Central memory CD8-positive, alpha-beta T cell (primary cell): Measurements from ENCODE around the gene KRTAP12-2.
A peak's percentile ranks its signal among the peaks of the same experiment; 100 is the strongest.
"Not testable (repeated sequence)": the region's sequence is repeated elsewhere in the genome, so short reads cannot be mapped to it uniquely, and the experiment has no call there.

Experiments used
- ATAC-seq: fragments of 150-1000 bp; cut with Tn5 transposase; replicated peaks from 2 replicates; pipeline ENCODE4 v1.10.0; 2022; ENCODE audit warnings: mild to moderate bottlenecking, moderate FRiP score, moderate number of reproducible peaks; ENCODE audit not compliant: poor library complexity, severe bottlenecking; ENCODE audit errors: extremely low read depth
- DNase-seq, 2 donors: peaks; one replicate each; pipeline ENCODE4 v3.0.0; 2021; ENCODE audit warnings: low spot score in 2 of 2
- H3K27ac Mint-ChIP-seq: one replicate; pipeline ENCODE4 v1.8.0; 2022; ENCODE audit warnings: low read depth, mild to moderate bottlenecking, moderate library complexity, mixed read lengths
- H3K27me3 Mint-ChIP-seq: one replicate; pipeline ENCODE4 v1.8.0; 2022; ENCODE audit warnings: mixed read lengths
- H3K36me3 Mint-ChIP-seq: one replicate; pipeline ENCODE4 v1.8.0; 2022; ENCODE audit warnings: mild to moderate bottlenecking, moderate library complexity, mixed read lengths; ENCODE audit not compliant: insufficient read depth
- H3K4me1 Mint-ChIP-seq: one replicate; pipeline ENCODE4 v1.8.0; 2022; ENCODE audit warnings: mixed read lengths
- H3K4me3 Mint-ChIP-seq: one replicate; pipeline ENCODE4 v1.8.0; 2022; ENCODE audit warnings: mild to moderate bottlenecking, moderate library complexity, mixed read lengths
- H3K9me3 Mint-ChIP-seq: one replicate; pipeline ENCODE4 v1.8.0; 2022; ENCODE audit warnings: mixed read lengths

KRTAP12-2 gene

DNA sequence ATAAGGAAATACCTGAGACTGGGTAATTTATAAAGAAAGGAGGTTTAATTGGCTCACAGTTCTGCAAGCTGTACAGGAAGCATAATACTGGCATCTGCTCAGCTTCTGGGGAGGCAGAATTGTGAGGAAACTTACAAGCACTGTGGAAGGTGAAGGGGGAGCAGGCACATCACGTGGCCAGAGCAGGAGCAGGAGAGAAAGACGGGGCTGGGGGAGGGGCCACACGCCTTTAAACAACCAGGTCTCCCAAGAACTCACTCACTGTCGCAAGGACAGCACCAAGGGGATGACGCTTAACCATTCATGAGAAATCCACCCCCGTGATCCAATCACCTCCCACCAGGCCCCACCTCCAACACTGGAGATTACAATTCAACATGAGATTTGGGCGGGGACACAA, 5.2 kb downstream of the KRTAP12-2 start:
- Mint-ChIP-seq H3K4me1 (peaks cover 36% of the 10 kb centered on the region), H3K9me3 (peaks cover 14% of the 10 kb centered on the region), H3K36me3 (peaks cover 12% of the 10 kb centered on the region)
- H3K27ac Mint-ChIP-seq, H3K27me3 Mint-ChIP-seq, H3K4me3 Mint-ChIP-seq, DNase-seq, ATAC-seq: not testable (repeated sequence)

- Mint-ChIP-seq H3K27me3 (no peaks in the 10 kb centered on the region), H3K36me3 (peaks cover 18% of the 10 kb centered on the region), H3K27ac (peak overlapping the region; percentile 96), H3K9me3 (peaks cover 19% of the 10 kb centered on the region), H3K4me1 (peaks cover 53% of the 10 kb centered on the region), H3K4me3 (peak overlapping the region; percentile 73)
- ATAC-seq (no peak), DNase-seq (peak in 1 of 2 donors; percentile 22)
These were observed 7.7 kb downstream of the KRTAP12-2 start for GRCh38 chr21:44658913-44659595.

- Mint-ChIP-seq H3K4me1 (peaks cover 58% of the 10 kb centered on the region), H3K4me3 (peak overlapping the region; percentile 73), H3K27ac (peak overlapping the region; percentile 96), H3K9me3 (peaks cover 19% of the 10 kb centered on the region), H3K27me3 (no peaks in the 10 kb centered on the region), H3K36me3 (peaks cover 18% of the 10 kb centered on the region)
- no peak for DNase-seq
- no peak for ATAC-seq
These were observed 8.2 kb downstream of the KRTAP12-2 start for GRCh38 chr21:44658541-44658910.

DNA sequence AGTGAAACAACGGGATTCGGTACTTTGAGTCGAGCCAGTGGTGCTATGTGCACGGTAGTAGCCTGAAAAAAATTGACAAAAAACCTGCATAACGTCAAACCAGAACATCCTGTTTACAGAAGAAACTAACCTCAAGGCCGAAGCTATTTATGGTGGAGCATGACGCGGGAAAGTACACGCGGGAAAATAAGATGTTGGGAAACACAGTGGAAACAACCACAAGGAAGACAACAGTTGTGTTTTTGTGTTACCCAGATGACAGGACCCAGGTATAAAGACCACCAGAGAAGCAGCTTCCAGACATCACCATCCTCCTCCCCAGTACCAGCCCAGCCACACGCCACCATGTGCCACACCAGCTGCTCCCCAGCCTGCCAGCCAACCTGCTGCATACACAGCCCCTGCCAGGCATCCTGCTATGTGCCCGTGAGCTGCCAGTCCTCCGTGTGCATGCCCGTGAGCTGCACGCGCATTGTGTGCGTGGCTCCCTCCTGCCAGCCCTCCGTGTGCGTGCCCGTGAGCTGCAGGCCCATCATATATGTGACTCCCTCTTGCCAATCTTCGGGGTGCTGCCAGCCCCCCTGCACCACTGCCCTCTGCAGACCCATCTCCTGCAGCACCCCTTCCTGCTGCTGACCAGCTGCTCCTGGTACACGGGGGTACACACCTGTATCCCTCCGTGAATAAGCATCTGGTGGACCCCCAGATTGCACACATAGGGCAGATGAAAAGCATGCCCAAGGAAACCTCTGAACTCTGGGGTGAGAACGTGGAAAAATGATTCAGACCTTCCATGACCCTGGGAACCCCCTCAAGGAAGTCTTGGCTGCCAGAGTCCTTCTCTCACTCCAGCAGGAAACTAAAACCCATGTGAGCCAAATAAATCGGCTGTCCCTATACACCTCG, 8.8 kb downstream of the KRTAP12-2 start, which contains the start of gene KRTAP12-3:
Gene KRTAP12-3, plus strand, starts transcription at position 298 of the 906 bp plus-strand sequence. Its CDS starts 48 bp downstream, at position 346.
- peaks cover 19% of the 10 kb centered on the region for H3K9me3 Mint-ChIP-seq
- ATAC-seq = peak; percentile 74
- no peaks in the 10 kb centered on the region for H3K27me3 Mint-ChIP-seq
- peak within 1 kb of the TSS; percentile 73 for H3K4me3 Mint-ChIP-seq
- H3K27ac Mint-ChIP-seq = peak within 1 kb of the TSS; percentile 96
- H3K36me3 Mint-ChIP-seq = peaks cover 18% of the 10 kb centered on the region
- peak; percentile 63 to 76 for DNase-seq
- H3K4me1 Mint-ChIP-seq = peaks cover 61% of the 10 kb centered on the region

GRCh38 chr21:44656868-44657267, 9.9 kb downstream of the KRTAP12-2 start:
- peaks cover 61% of the 10 kb centered on the region for H3K4me1 Mint-ChIP-seq
- ATAC-seq = no peak
- peaks cover 13% of the 10 kb centered on the region for H3K9me3 Mint-ChIP-seq
- no peaks in the 10 kb centered on the region for H3K27me3 Mint-ChIP-seq
- peak overlapping the region; percentile 73 for H3K4me3 Mint-ChIP-seq
- peak overlapping the region; percentile 96 for H3K27ac Mint-ChIP-seq
- DNase-seq = no peak
- H3K36me3 Mint-ChIP-seq = peaks cover 18% of the 10 kb centered on the region

DNA sequence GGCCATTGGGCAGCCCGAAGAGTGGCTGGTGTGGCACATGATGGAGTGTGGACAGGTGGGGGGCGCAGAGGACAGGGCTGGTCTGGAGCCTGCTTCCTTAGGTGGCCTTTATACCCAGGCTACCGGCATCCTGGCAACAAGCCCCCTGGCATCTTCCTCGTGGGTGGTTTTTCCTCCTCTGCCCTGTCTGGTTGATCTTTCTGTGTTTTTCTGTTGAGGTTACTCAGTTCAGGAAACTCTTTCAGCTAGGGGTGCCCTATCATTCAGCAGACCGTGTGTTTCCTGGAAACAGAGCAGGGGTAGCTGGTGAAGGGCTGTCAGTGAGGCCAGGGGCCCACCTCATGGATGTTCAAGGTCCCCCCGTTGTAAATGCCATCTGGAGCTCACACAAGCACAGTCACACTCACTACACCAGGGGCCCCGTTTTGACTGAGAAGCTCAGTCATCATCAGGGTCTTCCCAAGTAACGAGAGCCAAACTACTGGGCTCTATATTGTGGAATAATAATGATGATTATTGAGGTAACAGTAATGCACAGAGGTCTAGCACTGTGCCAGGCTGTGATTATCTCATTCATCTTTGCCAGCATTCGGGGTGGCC, 12.1 kb downstream of the KRTAP12-2 start, which contains the start of gene KRTAP12-4:
Gene KRTAP12-4, minus strand, starts transcription at position 84 of the 600 bp plus-strand sequence. Its CDS starts 45 bp downstream, at position 39.
- Mint-ChIP-seq H3K4me1 (peaks cover 66% of the 10 kb centered on the region), H3K27me3 (no peaks in the 10 kb centered on the region), H3K9me3 (peaks cover 13% of the 10 kb centered on the region), H3K36me3 (peaks cover 18% of the 10 kb centered on the region), H3K4me3 (peak within 1 kb of the TSS; percentile 71), H3K27ac (peak within 1 kb of the TSS; percentile 95)
- DNase-seq (no peak), ATAC-seq (no peak)

- H3K9me3 Mint-ChIP-seq = peaks cover 13% of the 10 kb centered on the region
- H3K27ac Mint-ChIP-seq = peak overlapping the region; percentile 95
- peak overlapping the region; percentile 71 for H3K4me3 Mint-ChIP-seq
- no peaks in the 10 kb centered on the region for H3K27me3 Mint-ChIP-seq
- DNase-seq = peak; percentile 62 to 81
- ATAC-seq = peak; percentile 66
- peaks cover 62% of the 10 kb centered on the region for H3K4me1 Mint-ChIP-seq
- peaks cover 16% of the 10 kb centered on the region for H3K36me3 Mint-ChIP-seq
These were observed 12.8 kb downstream of the KRTAP12-2 start for GRCh38 chr21:44653656-44654575.

GRCh38 chr21:44653123-44653522, 13.6 kb downstream of the KRTAP12-2 start:
- Mint-ChIP-seq H3K27ac (peak overlapping the region; percentile 95), H3K4me1 (peaks cover 54% of the 10 kb centered on the region)

DNA sequence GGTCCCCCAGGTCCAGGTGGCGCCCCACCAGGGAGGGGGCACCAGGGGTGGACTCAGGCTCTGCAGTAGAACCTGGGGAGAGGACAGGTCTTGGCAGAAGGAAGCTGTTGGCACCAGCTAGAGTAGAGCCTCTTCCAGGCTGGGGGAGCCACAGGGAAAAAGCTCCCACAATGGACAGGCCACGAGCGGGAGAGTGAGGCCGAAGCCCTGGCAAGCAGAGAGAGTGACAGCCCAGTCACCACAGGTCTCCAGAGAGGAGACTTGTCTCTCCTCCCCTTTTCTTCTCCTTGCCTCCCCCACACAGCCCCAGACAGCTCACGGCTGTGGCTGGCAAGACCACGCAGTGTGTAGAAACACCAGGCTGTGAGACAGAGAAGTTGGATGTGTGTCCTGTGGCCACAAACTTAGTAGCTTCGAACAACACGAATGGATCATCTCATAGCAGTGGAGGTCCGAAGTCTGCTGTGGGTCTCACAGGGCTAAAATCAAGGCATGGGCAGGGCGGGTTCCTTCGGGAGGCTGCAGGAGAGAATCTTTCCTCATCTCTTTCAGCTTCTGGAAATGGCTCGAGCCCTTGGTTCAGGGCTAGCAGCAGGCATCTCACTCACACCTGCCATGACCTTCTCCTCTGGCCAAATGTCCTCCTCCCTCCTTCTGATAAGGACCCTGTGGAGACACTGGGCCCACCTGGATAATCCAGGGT, 15.6 kb downstream of the KRTAP12-2 start:
- DNase-seq (no peak), ATAC-seq (no peak)
- Mint-ChIP-seq H3K4me1 (peaks cover 43% of the 10 kb centered on the region), H3K9me3 (peaks cover under 1% of the 10 kb centered on the region), H3K27me3 (no peaks in the 10 kb centered on the region), H3K36me3 (peaks cover 6% of the 10 kb centered on the region), H3K27ac (no peak overlapping the region), H3K4me3 (no peak overlapping the region)

More at GRCh38 chr21:44653123-44653522, 13.6 kb downstream of the KRTAP12-2 start:
- H3K4me3 Mint-ChIP-seq = no peak overlapping the region
- H3K9me3 Mint-ChIP-seq = peaks cover 13% of the 10 kb centered on the region
- H3K36me3 Mint-ChIP-seq = peaks cover 15% of the 10 kb centered on the region
- ATAC-seq (no peak), DNase-seq (no peak)
- no peaks in the 10 kb centered on the region for H3K27me3 Mint-ChIP-seq

- H3K36me3 Mint-ChIP-seq = peaks cover 6% of the 10 kb centered on the region
- no peak overlapping the region for H3K4me3 Mint-ChIP-seq
- no peaks in the 10 kb centered on the region for H3K9me3 Mint-ChIP-seq
- peaks cover 40% of the 10 kb centered on the region for H3K4me1 Mint-ChIP-seq
- H3K27me3 Mint-ChIP-seq = no peaks in the 10 kb centered on the region
- DNase-seq (no peak), ATAC-seq (no peak)
- no peak overlapping the region for H3K27ac Mint-ChIP-seq
These were observed 16.3 kb downstream of the KRTAP12-2 start for GRCh38 chr21:44650265-44650972.
